ENCODE measurements around the gene ACTG1. TPM values are rescaled to one million over a fixed set of nuclear protein-coding genes. Genes with fewer than 3 reads are reported as not detected.
A peak's percentile ranks its signal among the peaks of the same experiment; 100 is the strongest.

Gene ACTG1
- polyA plus RNA-seq, 1 donor, result 2,245 TPM

- WGBS (ENCODE audit: insufficient coverage, low lambda C conversion rate), result no CpG with 5 or more reads among the region's 18 CpGs
- Histone ChIP-seq H3K4me3 (ENCODE audit: low read length) (peak overlapping the region; percentile 39), H3K36me3 (ENCODE audit: control insufficient read depth, insufficient read depth, low read length) (no peaks in the 10 kb centered on the region), H3K9me3 (ENCODE audit: control insufficient read depth, low read depth, low read length) (peaks cover 3% of the 10 kb centered on the region), H3K27ac (ENCODE audit: low read length) (no peak overlapping the region), H3K27me3 (ENCODE audit: control insufficient read depth, insufficient read depth, low read length) (peaks cover 3% of the 10 kb centered on the region), H3K4me1 (ENCODE audit: control insufficient read depth, insufficient read depth, low read length) (peaks cover 34% of the 10 kb centered on the region)
- no peak for DNase-seq
Measured at GRCh38 chr17:81481815-81482505, 30.6 kb downstream of the ACTG1 start.

- no peak overlapping the region for H3K27ac ChIP-seq (ENCODE audit: low read length)
- H3K9me3 ChIP-seq (ENCODE audit: control insufficient read depth, low read depth, low read length), result peaks cover 3% of the 10 kb centered on the region
- no peaks in the 10 kb centered on the region for H3K36me3 ChIP-seq (ENCODE audit: control insufficient read depth, insufficient read depth, low read length)
- peak overlapping the region; percentile 39 for H3K4me3 ChIP-seq (ENCODE audit: low read length)
- peaks cover 3% of the 10 kb centered on the region for H3K27me3 ChIP-seq (ENCODE audit: control insufficient read depth, insufficient read depth, low read length)
- H3K4me1 ChIP-seq (ENCODE audit: control insufficient read depth, insufficient read depth, low read length), result peaks cover 34% of the 10 kb centered on the region
- DNase-seq, result peak; percentile 79 to 88
- WGBS (ENCODE audit: insufficient coverage, low lambda C conversion rate), result no CpG with 5 or more reads among the region's 94 CpGs
Measured at GRCh38 chr17:81481073-81481799, 31.4 kb downstream of the ACTG1 start.

GRCh38 chr17:81480140-81481072 lies 32.2 kb downstream of the ACTG1 start:
- H3K27ac ChIP-seq (ENCODE audit: low read length), result no peak overlapping the region
- H3K4me1 ChIP-seq (ENCODE audit: control insufficient read depth, insufficient read depth, low read length), result peaks cover 34% of the 10 kb centered on the region
- no peak overlapping the region for H3K4me3 ChIP-seq (ENCODE audit: low read length)
- peaks cover 3% of the 10 kb centered on the region for H3K27me3 ChIP-seq (ENCODE audit: control insufficient read depth, insufficient read depth, low read length)
- DNase-seq, result peak in 1 of 2 donors; percentile 37
- WGBS (ENCODE audit: insufficient coverage, low lambda C conversion rate), result 63% methylated on average over 1 of the region's 21 CpGs
- peaks cover 3% of the 10 kb centered on the region for H3K9me3 ChIP-seq (ENCODE audit: control insufficient read depth, low read depth, low read length)
- no peaks in the 10 kb centered on the region for H3K36me3 ChIP-seq (ENCODE audit: control insufficient read depth, insufficient read depth, low read length)

GRCh38 chr17:81479175-81480071 lies 33.2 kb downstream of the ACTG1 start:
- H3K27ac ChIP-seq (ENCODE audit: low read length), result no peak overlapping the region
- H3K27me3 ChIP-seq (ENCODE audit: control insufficient read depth, insufficient read depth, low read length), result peaks cover 3% of the 10 kb centered on the region
- WGBS (ENCODE audit: insufficient coverage, low lambda C conversion rate), result no CpG with 5 or more reads among the region's 20 CpGs
- peaks cover 34% of the 10 kb centered on the region for H3K4me1 ChIP-seq (ENCODE audit: control insufficient read depth, insufficient read depth, low read length)
- H3K9me3 ChIP-seq (ENCODE audit: control insufficient read depth, low read depth, low read length), result peaks cover 3% of the 10 kb centered on the region
- no peaks in the 10 kb centered on the region for H3K36me3 ChIP-seq (ENCODE audit: control insufficient read depth, insufficient read depth, low read length)
- DNase-seq, result no peak
- H3K4me3 ChIP-seq (ENCODE audit: low read length), result no peak overlapping the region

GRCh38 chr17:81478119-81478518 lies 34.5 kb downstream of the ACTG1 start:
- Histone ChIP-seq H3K9me3 (ENCODE audit: control insufficient read depth, low read depth, low read length) (no peaks in the 10 kb centered on the region), H3K4me3 (ENCODE audit: low read length) (no peak overlapping the region), H3K36me3 (ENCODE audit: control insufficient read depth, insufficient read depth, low read length) (no peaks in the 10 kb centered on the region), H3K27ac (ENCODE audit: low read length) (no peak overlapping the region), H3K27me3 (ENCODE audit: control insufficient read depth, insufficient read depth, low read length) (peaks cover 3% of the 10 kb centered on the region), H3K4me1 (ENCODE audit: control insufficient read depth, insufficient read depth, low read length) (peaks cover 24% of the 10 kb centered on the region)
- no peak for DNase-seq
- no CpG with 5 or more reads among the region's 20 CpGs for WGBS (ENCODE audit: insufficient coverage, low lambda C conversion rate)

- H3K4me1 ChIP-seq (ENCODE audit: control insufficient read depth, insufficient read depth, low read length), result peaks cover 15% of the 10 kb centered on the region
- no peaks in the 10 kb centered on the region for H3K36me3 ChIP-seq (ENCODE audit: control insufficient read depth, insufficient read depth, low read length)
- H3K9me3 ChIP-seq (ENCODE audit: control insufficient read depth, low read depth, low read length), result no peaks in the 10 kb centered on the region
- DNase-seq, result no peak
- H3K27ac ChIP-seq (ENCODE audit: low read length), result no peak overlapping the region
- peaks cover 3% of the 10 kb centered on the region for H3K27me3 ChIP-seq (ENCODE audit: control insufficient read depth, insufficient read depth, low read length)
- H3K4me3 ChIP-seq (ENCODE audit: low read length), result no peak overlapping the region
- WGBS (ENCODE audit: insufficient coverage, low lambda C conversion rate), result no CpG with 5 or more reads among the region's 7 CpGs
Measured at GRCh38 chr17:81477173-81477572, 35.4 kb downstream of the ACTG1 start.

GRCh38 chr17:81476635-81477034 lies 36.0 kb downstream of the ACTG1 start:
- no CpG with 5 or more reads among the region's 6 CpGs for WGBS (ENCODE audit: insufficient coverage, low lambda C conversion rate)
- Histone ChIP-seq H3K36me3 (ENCODE audit: control insufficient read depth, insufficient read depth, low read length) (no peaks in the 10 kb centered on the region), H3K4me3 (ENCODE audit: low read length) (no peak overlapping the region), H3K4me1 (ENCODE audit: control insufficient read depth, insufficient read depth, low read length) (peaks cover 9% of the 10 kb centered on the region), H3K27ac (ENCODE audit: low read length) (no peak overlapping the region), H3K27me3 (ENCODE audit: control insufficient read depth, insufficient read depth, low read length) (peaks cover 3% of the 10 kb centered on the region), H3K9me3 (ENCODE audit: control insufficient read depth, low read depth, low read length) (no peaks in the 10 kb centered on the region)
- DNase-seq, result no peak

- no peak for DNase-seq
- H3K4me1 ChIP-seq (ENCODE audit: control insufficient read depth, insufficient read depth, low read length), result peaks cover 8% of the 10 kb centered on the region
- H3K36me3 ChIP-seq (ENCODE audit: control insufficient read depth, insufficient read depth, low read length), result no peaks in the 10 kb centered on the region
- H3K27me3 ChIP-seq (ENCODE audit: control insufficient read depth, insufficient read depth, low read length), result peaks cover 3% of the 10 kb centered on the region
- H3K9me3 ChIP-seq (ENCODE audit: control insufficient read depth, low read depth, low read length), result no peaks in the 10 kb centered on the region
- H3K4me3 ChIP-seq (ENCODE audit: low read length), result no peak overlapping the region
- no CpG with 5 or more reads among the region's 7 CpGs for WGBS (ENCODE audit: insufficient coverage, low lambda C conversion rate)
- H3K27ac ChIP-seq (ENCODE audit: low read length), result no peak overlapping the region
Measured at GRCh38 chr17:81476097-81476496, 36.5 kb downstream of the ACTG1 start.

- no CpG with 5 or more reads among the region's 16 CpGs for WGBS (ENCODE audit: insufficient coverage, low lambda C conversion rate)
- H3K27me3 ChIP-seq (ENCODE audit: control insufficient read depth, insufficient read depth, low read length), result no peaks in the 10 kb centered on the region
- no peaks in the 10 kb centered on the region for H3K4me1 ChIP-seq (ENCODE audit: control insufficient read depth, insufficient read depth, low read length)
- no peak overlapping the region for H3K27ac ChIP-seq (ENCODE audit: low read length)
- H3K4me3 ChIP-seq (ENCODE audit: low read length), result no peak overlapping the region
- H3K36me3 ChIP-seq (ENCODE audit: control insufficient read depth, insufficient read depth, low read length), result no peaks in the 10 kb centered on the region
- no peak for DNase-seq
- no peaks in the 10 kb centered on the region for H3K9me3 ChIP-seq (ENCODE audit: control insufficient read depth, low read depth, low read length)
Measured at GRCh38 chr17:81474958-81475357, 37.6 kb downstream of the ACTG1 start.
